Liver (tissue), 9 donors: ENCODE results near the gene NMB. TPM values are rescaled to one million over a fixed set of nuclear protein-coding genes. Genes with fewer than 3 reads are reported as not detected.

ENCODE experiments used
- DNase-seq: peaks from one replicate; pipeline ENCODE4 v3.0.0-alpha.2; 2017; ENCODE audit warnings: low spot score
- H3K27ac ChIP-seq, 2 donors: one replicate each; pipeline ENCODE4 v1.7.0; 2013; ENCODE audit warnings: inconsistent platforms in 2 of 2, low read length in 2 of 2, control low read depth in 1 of 2, low read depth in 1 of 2, mild to moderate bottlenecking in 1 of 2
- H3K27me3 ChIP-seq, 4 donors: one replicate each; pipeline versions ENCODE4 v1.6.1 to v1.7.0; 2013; ENCODE audit warnings: low read length in 3 of 4, inconsistent platforms in 1 of 4, mild to moderate bottlenecking in 1 of 4, moderate library complexity in 1 of 4; ENCODE audit not compliant: control insufficient read depth in 4 of 4, insufficient read depth in 4 of 4
- H3K36me3 ChIP-seq, 4 donors: one replicate each; pipeline versions ENCODE4 v1.6.1 to v1.7.0; 2013; ENCODE audit warnings: low read length in 3 of 4, mild to moderate bottlenecking in 3 of 4, low read depth in 1 of 4, moderate library complexity in 1 of 4; ENCODE audit not compliant: control insufficient read depth in 4 of 4, insufficient read depth in 3 of 4
- H3K4me1 ChIP-seq, 4 donors: one replicate each; pipeline versions ENCODE4 v1.6.1 to v1.7.0; 2013; ENCODE audit warnings: low read length in 3 of 4, mild to moderate bottlenecking in 3 of 4, moderate library complexity in 1 of 4; ENCODE audit not compliant: control insufficient read depth in 4 of 4, insufficient read depth in 4 of 4
- H3K4me3 ChIP-seq, 3 donors: one replicate each; pipeline versions ENCODE4 v1.6.1 to v1.7.0; 2013; ENCODE audit warnings: low read length in 3 of 3, control low read depth in 1 of 3, low read depth in 1 of 3, mild to moderate bottlenecking in 1 of 3
- H3K9ac ChIP-seq, 2 donors: one replicate each; pipeline ENCODE4 v1.7.0; 2013; ENCODE audit warnings: low read length in 2 of 2, mild to moderate bottlenecking in 2 of 2, moderate library complexity in 2 of 2, control low read depth in 1 of 2, low read depth in 1 of 2
- H3K9me3 ChIP-seq, 4 donors: one replicate each; pipeline versions ENCODE4 v1.6.1 to v1.7.0; 2013; ENCODE audit warnings: low read length in 3 of 4; ENCODE audit not compliant: control insufficient read depth in 4 of 4
- ATF3 ChIP-seq: IDR thresholded peaks from 2 replicates; pipeline ENCODE4 v1.6.1; 2016; ENCODE audit warnings: antibody characterized with exemption
- CTCF ChIP-seq: fragments of 150-350 bp; IDR thresholded peaks from 2 replicates; pipeline ENCODE4 v1.5.1; 2017; ENCODE audit warnings: improper control_type of control experiment, low read depth, low read length; ENCODE audit not compliant: missing input control
- EGR1 ChIP-seq, 2 donors: IDR thresholded peaks; 2 replicates each; pipeline ENCODE4 v1.6.1; 2016 to 2018; ENCODE audit warnings: antibody characterized with exemption in 2 of 2, low read depth in 2 of 2
- FOXA1 ChIP-seq: IDR thresholded peaks from 2 replicates; pipeline ENCODE4 v1.6.1; 2016; ENCODE audit warnings: antibody characterized with exemption
- FOXA2 ChIP-seq: IDR thresholded peaks from 2 replicates; pipeline ENCODE4 v1.6.1; 2016; ENCODE audit warnings: antibody characterized with exemption
- GABPA ChIP-seq, 2 donors: IDR thresholded peaks in 1 of 2; conservative IDR thresholded peaks in 1 of 2; 2 replicates each; pipeline ENCODE4 v1.6.1; 2016; ENCODE audit warnings: antibody characterized with exemption in 2 of 2, mild to moderate bottlenecking in 1 of 2, moderate library complexity in 1 of 2
- HNF4A ChIP-seq, 2 donors: conservative IDR thresholded peaks; 2 replicates each; pipeline ENCODE4 v1.6.1; 2016; ENCODE audit warnings: antibody characterized with exemption in 2 of 2, mild to moderate bottlenecking in 2 of 2
- HNF4G ChIP-seq: IDR thresholded peaks from 2 replicates; pipeline ENCODE4 v1.6.1; 2016; ENCODE audit warnings: antibody characterized with exemption
- JUND ChIP-seq, 2 donors: IDR thresholded peaks; 2 replicates each; pipeline ENCODE4 v1.6.1; 2016; ENCODE audit warnings: antibody characterized with exemption in 2 of 2
- NR2F2 ChIP-seq: IDR thresholded peaks from 2 replicates; pipeline ENCODE4 v1.6.1; 2016; ENCODE audit warnings: antibody characterized with exemption
- RAD21 ChIP-seq, 2 donors: IDR thresholded peaks; 2 replicates each; pipeline ENCODE4 v1.6.1; 2016; ENCODE audit warnings: antibody characterized with exemption in 2 of 2, mild to moderate bottlenecking in 2 of 2
- RXRA ChIP-seq, 2 donors: IDR thresholded peaks; 2 replicates each; pipeline ENCODE4 v1.6.1; 2017 to 2018; ENCODE audit warnings: antibody characterized with exemption in 2 of 2, mild to moderate bottlenecking in 1 of 2
- SP1 ChIP-seq: IDR thresholded peaks from 2 replicates; pipeline ENCODE4 v1.6.1; 2018; ENCODE audit warnings: antibody characterized with exemption, mild to moderate bottlenecking
- TAF1 ChIP-seq: conservative IDR thresholded peaks from 2 replicates; pipeline ENCODE4 v1.6.1; 2016; ENCODE audit warnings: antibody characterized with exemption, mild to moderate bottlenecking
- YY1 ChIP-seq: IDR thresholded peaks from 2 replicates; pipeline ENCODE4 v1.6.1; 2016; ENCODE audit warnings: antibody characterized with exemption, mild to moderate bottlenecking
- WGBS: extraction: QIAGEN DNeasy Blood & Tissue Kit; methylation state at CpG from one replicate; pipeline ENCODE4 v1.1.7; 2013; 5-methylcytosine and 5-hydroxymethylcytosine counted together
- polyA plus RNA-seq, 2 donors: library from polyadenylated mRNA; stranded (reverse) in 1 of 2; unstranded in 1 of 2; fragments of 200-250 nt in 1 of 2; fragments of >200 nt in 1 of 2; fragmentation: Nextera tagmentation in 1 of 2; extraction: Ambion mirVana in 1 of 2; gene quantifications; one replicate each; pipeline versions ENCODE4 v1.2.1 to v1.2.3, GENCODE V29; 2013 to 2015
- total RNA-seq, 2 donors: library from RNA; depleted of rRNA; stranded (reverse); fragments of >200 nt; gene quantifications; one replicate each; pipeline ENCODE4 v1.2.3, GENCODE V29; 2014
- TF ChIP-seq, protein P1 (sequence below): IDR thresholded peaks from 2 replicates; pipeline ENCODE4 v1.6.1; 2016; ENCODE audit warnings: antibody characterized with exemption
- TF ChIP-seq, protein P2 (sequence below): IDR thresholded peaks from 2 replicates; pipeline ENCODE4 v1.6.1; 2016; ENCODE audit warnings: antibody characterized with exemption
- TF ChIP-seq, protein P3 (sequence below): IDR thresholded peaks from 2 replicates; pipeline ENCODE4 v1.6.1; 2016; ENCODE audit warnings: antibody characterized with exemption, mild to moderate bottlenecking
- donor health status: healthy.
- donor health status: healthy.
- donor health status: healthy.
- donor health status: healthy.
- donor health status: healthy.

Gene NMB
- total and polyA plus RNA-seq, 4 donors = 0.59 to 1.8 (median 1.1) TPM

- Histone ChIP-seq H3K27me3 (no peaks in the 10 kb centered on the region), H3K27ac (no peak overlapping the region), H3K4me3 (no peak overlapping the region), H3K36me3 (peaks cover 8 to 30% (median 23%) of the 10 kb centered on the region in 4 donors), H3K9ac (no peak overlapping the region), H3K4me1 (no peaks in the 10 kb centered on the region), H3K9me3 (peaks cover 11 to 17% (median 15%) of the 10 kb centered on the region in 4 donors)
- DNase-seq = no peak
- TF ChIP-seq YY1 (no peak), FOXA2 (no peak), HNF4G (no peak), FOXA1 (no peak), NR2F2 (no peak), RXRA (IDR thresholded peaks at IDR 0.05) (no peak), RAD21 (IDR thresholded peaks at IDR 0.05) (no peak), HNF4A (conservative IDR thresholded peaks at IDR 0.05) (no peak), ATF3 (no peak), JUND (IDR thresholded peaks at IDR 0.05) (no peak), SP1 (no peak), EGR1 (IDR thresholded peaks at IDR 0.05; ENCODE audit: low read depth in 2 of 2) (no peak), TAF1 (no peak), GABPA (IDR thresholded peaks at IDR 0.05 in 1 of 2, conservative IDR thresholded peaks at IDR 0.05 in 1 of 2) (no peak), CTCF (no peak)
- TF ChIP-seq, protein P1, sequence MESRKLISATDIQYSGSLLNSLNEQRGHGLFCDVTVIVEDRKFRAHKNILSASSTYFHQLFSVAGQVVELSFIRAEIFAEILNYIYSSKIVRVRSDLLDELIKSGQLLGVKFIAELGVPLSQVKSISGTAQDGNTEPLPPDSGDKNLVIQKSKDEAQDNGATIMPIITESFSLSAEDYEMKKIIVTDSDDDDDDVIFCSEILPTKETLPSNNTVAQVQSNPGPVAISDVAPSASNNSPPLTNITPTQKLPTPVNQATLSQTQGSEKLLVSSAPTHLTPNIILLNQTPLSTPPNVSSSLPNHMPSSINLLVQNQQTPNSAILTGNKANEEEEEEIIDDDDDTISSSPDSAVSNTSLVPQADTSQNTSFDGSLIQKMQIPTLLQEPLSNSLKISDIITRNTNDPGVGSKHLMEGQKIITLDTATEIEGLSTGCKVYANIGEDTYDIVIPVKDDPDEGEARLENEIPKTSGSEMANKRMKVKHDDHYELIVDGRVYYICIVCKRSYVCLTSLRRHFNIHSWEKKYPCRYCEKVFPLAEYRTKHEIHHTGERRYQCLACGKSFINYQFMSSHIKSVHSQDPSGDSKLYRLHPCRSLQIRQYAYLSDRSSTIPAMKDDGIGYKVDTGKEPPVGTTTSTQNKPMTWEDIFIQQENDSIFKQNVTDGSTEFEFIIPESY = no peak
- TF ChIP-seq, protein P2, sequence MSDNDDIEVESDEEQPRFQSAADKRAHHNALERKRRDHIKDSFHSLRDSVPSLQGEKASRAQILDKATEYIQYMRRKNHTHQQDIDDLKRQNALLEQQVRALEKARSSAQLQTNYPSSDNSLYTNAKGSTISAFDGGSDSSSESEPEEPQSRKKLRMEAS = no peak
- TF ChIP-seq, protein P3, sequence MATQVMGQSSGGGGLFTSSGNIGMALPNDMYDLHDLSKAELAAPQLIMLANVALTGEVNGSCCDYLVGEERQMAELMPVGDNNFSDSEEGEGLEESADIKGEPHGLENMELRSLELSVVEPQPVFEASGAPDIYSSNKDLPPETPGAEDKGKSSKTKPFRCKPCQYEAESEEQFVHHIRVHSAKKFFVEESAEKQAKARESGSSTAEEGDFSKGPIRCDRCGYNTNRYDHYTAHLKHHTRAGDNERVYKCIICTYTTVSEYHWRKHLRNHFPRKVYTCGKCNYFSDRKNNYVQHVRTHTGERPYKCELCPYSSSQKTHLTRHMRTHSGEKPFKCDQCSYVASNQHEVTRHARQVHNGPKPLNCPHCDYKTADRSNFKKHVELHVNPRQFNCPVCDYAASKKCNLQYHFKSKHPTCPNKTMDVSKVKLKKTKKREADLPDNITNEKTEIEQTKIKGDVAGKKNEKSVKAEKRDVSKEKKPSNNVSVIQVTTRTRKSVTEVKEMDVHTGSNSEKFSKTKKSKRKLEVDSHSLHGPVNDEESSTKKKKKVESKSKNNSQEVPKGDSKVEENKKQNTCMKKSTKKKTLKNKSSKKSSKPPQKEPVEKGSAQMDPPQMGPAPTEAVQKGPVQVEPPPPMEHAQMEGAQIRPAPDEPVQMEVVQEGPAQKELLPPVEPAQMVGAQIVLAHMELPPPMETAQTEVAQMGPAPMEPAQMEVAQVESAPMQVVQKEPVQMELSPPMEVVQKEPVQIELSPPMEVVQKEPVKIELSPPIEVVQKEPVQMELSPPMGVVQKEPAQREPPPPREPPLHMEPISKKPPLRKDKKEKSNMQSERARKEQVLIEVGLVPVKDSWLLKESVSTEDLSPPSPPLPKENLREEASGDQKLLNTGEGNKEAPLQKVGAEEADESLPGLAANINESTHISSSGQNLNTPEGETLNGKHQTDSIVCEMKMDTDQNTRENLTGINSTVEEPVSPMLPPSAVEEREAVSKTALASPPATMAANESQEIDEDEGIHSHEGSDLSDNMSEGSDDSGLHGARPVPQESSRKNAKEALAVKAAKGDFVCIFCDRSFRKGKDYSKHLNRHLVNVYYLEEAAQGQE = no peak
- WGBS = 74% methylated on average over 7 of the region's 7 CpGs
Observed at GRCh38 chr15:84624359-84624758, 33.6 kb downstream of the NMB start.
